SIG-M5 treated with dmso at 0.1 percent for 504 hours (cell line): ENCODE data around the gene GGT5.
"Not testable (repeated sequence)": the region's sequence is repeated elsewhere in the genome, so short reads cannot be mapped to it uniquely, and the experiment has no call there.

Experiments used
- DNase-seq: peaks from one replicate; lab custom pipeline; 2025; ENCODE audit not compliant: unreplicated experiment; lab: John Stamatoyannopoulos, UW

GGT5 gene

DNA sequence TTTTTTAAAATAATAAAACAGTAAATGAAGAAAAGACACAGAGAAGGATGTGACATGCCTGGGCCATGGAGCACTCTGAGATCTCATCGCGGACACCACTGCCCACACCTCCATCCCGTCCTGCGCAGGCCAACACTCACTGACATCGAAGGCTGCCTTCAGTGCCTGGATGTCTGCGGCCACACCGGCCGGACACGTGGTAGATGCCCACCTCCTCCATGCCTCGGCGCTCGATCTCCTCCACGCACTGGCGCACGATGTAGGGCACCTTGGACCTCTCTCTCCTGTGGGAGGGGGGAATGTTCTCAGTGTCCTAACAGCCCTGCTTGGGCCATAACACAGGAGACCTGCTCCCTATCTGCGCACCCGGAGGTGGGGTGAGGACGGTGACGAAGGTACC, 18.6 kb upstream of the GGT5 start:
- not testable (repeated sequence) for DNase-seq

DNA sequence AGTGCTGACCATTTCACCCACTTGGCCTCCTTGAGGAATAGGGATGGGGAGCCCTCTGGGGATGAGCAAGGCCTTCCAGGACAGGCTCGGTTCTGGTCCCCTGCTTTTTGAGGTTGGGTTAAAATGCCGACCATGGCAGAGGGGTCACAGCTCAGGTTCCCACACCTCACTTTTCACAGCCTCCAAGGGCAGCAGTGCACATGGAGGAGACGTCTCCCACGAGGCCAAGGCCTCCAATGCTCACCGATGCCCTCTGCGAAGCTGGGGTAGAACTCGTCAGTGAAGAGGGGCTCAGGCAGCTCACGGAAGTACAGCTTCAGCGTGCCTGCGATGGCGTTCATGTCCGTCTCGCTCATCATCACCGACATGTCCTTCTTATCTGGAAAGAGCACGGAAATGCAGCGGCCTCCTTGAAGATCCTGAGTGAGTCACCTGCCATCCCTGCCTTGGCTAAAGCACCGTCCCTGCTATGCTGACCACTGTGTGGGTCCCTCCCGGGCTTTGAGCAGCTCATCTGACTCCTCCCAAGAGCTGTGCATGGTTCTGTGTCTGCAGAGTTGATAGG, 17.4 kb upstream of the GGT5 start:
- not testable (repeated sequence) for DNase-seq

DNA sequence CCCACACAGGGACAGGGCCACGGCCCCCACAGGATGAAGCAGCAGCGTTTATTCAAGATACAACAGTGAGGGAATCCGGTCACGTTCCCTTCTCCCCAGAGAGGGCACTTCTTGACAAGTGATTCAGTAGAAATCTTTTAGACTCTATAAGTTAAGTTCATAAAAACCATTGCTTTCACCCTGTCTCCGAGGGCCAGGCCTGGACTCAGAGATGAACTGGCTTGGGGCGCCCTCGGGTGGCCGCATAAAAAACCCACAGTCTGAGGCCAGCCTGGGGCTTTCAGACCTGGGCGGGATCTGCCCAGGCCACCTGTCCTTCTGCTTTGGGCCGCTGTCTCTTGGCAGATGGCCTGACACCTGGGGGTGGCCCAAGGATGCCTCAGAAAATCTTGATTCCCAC, 14.6 kb upstream of the GGT5 start:
- DNase-seq = peak; percentile 42

DNA sequence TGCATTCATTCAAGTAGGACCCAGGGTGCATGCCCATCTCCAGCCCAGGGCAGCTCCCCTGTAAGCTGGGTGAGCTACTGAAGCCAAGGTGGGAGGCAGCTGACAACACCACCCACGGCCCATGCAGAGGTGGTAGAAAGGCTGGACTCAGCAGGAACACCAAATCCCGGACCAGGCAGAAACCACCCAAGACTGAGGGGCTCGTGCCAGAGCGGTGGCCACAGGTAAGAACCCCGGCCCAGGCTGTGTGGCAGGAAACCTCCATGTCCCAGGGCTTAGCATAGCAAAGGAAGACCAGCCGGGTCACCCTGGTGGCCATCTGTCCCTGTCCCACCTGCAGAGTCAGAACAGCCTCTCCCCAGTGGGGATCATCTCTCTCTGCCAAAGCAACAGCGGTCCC, 11.9 kb upstream of the GGT5 start:
- not testable (repeated sequence) for DNase-seq

DNA sequence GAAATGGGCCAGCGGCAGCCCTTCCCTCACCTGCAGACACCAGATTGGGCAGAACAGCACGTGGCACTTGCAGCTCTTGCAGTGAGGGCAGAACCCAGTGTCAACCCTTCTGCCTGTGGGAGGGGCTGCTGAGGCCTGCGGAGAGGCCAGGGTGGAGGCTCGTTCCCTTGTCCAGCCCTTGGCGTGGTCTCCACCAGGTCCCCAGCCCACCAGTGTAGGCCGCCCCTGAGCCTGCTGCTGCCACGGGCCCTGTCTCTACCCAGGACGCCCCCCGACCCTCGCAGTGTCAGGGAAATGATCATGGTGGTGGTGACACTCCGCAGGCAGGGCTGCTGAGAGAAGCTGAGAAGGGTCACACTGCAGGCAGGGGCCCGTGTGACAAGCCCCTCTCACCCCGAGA, 11.3 kb upstream of the GGT5 start:
- not testable (repeated sequence) for DNase-seq

DNA sequence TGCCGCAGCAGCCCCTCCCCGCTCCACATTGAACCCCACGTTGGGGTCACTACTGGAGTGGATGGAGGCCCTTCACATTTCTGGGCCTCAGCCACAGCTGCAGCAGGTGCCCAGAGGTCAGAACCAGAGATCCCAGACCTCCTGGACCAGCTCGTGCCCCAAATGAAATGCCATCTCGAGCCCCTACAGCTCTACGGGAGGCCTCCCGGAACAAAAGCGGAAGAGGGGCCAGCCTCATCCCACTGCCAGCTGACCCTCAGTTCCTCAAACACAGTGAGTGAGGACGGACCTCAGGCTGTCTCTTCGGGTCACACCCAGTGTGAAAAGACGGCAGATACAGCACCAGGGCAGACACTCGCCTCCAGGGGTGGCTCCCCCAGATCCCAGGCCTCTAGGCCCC, 8.2 kb upstream of the GGT5 start:
- not testable (repeated sequence) for DNase-seq

DNA sequence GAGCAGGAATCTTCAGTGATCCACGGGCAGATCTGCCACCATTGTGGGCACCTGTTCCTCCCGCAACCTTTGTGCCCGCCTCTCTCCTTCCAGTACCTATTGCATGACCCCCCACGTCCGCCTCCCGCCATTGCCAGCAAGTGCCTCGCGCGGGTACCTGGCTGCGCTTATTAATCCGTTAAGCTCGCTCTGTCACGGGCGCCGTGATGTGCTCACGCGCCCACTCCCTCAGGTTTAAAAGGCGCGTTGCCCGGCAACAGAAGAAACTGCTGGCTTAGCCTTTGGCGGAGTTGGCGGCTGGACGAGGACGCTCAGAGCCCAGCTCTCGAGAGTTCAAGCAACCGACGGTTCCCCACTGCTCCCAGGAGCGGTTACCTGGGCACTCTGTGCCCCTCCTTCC, 6.4 kb upstream of the GGT5 start:
- DNase-seq = not testable (repeated sequence)

DNA sequence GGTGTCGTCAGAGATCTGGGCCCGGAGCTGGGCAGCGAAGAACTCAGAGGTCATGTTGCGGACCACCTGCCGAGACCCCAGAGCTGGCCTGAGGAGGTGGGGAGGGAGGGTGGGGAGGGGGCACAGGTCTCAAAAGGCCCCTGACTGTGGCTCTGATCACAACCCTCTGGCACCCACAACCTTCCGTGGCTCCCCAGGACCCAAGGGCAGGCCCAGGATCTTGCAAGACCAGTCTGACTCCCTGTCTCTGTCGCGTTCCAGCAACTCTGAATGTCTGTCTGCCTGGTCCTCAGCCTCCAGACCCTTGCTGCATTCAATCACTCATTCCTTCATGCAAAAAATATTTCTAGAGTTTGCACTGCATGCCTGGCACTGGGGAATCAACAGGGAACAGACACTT, 4.5 kb upstream of the GGT5 start:
- not testable (repeated sequence) for DNase-seq

DNA sequence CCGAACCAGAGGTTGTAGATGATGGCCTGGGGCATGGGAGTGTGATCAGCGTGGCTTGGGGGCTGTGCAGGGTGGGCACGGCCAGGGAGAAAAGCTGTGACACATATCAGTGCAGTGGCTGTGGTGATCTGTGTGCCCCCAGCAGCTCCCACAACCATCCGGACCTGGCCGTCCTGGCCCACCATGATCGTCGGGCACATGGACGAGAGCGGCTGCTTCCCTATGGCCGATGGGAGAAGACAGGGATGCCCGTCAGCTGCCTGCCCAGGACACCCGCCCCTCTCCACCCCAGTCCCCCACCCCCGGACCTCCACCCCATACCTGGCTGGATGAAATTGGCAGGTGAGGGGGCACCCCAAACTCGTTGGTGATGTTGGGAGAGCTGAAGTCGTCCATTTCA, 3.7 kb upstream of the GGT5 start:
- not testable (repeated sequence) for DNase-seq

DNA sequence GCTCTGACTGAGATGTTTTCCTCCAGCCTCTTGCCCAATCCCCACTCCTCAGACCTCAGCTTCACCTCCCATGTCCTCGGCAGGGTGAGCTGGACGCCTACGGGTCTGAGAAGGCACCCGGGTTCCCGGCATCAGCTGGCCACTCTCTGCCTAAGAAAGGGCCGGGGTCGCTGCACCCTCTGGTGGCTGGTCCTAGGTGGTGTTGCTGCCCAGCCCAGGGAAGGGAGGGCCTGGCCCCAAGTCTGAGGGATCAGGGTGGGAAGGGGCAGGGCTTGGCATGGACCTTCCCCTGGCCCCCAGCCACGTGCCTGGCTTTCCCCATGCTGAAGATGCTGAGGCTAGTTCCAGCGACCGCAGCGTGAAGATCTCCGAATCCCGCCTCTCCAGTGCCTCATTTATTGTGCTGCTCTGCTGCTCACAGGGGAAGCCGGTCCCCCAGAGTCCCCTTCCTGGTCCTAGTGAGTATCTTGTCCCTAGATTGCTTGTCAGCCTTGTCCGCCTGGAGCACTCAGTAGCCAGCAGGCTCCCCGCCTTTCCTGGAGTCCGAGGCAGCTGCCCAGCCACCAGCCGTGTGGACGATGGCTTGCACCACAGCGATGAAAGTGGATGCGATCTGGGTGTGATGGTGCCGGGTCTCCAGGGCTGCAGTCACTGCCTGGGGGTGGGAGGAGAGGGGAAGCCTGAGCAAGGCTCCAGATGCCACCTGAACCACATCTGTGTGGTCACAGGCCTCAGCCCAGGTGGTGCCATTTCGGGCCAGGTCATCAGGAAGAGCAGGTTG, 2.9 kb upstream of the GGT5 start:
- peak; percentile 25 for DNase-seq

DNA sequence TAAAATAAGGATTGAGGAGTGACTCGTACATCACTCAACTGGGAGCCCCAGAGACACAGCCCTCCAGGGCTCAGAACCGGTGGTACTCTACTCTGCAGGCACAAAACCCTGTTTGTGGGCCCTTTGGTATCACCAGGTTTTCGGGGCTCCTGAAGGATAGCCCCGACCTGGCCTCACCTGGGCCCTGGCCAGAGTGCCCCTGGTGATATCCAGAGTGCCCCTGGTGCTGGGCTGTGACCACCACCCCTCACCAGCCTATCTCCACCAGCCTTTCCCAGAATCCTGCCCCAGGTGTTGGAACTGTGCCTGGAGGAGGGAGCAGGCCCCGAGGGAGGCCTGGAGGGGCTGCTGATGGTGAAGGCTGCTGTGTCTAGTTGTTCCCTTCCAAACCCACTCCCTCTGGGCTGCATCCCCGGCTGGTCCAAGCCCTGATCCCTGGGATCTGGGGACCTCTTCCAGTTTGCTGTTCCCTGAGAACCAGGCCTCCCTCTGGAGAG, 2.2 kb upstream of the GGT5 start:
- DNase-seq = no peak

DNA sequence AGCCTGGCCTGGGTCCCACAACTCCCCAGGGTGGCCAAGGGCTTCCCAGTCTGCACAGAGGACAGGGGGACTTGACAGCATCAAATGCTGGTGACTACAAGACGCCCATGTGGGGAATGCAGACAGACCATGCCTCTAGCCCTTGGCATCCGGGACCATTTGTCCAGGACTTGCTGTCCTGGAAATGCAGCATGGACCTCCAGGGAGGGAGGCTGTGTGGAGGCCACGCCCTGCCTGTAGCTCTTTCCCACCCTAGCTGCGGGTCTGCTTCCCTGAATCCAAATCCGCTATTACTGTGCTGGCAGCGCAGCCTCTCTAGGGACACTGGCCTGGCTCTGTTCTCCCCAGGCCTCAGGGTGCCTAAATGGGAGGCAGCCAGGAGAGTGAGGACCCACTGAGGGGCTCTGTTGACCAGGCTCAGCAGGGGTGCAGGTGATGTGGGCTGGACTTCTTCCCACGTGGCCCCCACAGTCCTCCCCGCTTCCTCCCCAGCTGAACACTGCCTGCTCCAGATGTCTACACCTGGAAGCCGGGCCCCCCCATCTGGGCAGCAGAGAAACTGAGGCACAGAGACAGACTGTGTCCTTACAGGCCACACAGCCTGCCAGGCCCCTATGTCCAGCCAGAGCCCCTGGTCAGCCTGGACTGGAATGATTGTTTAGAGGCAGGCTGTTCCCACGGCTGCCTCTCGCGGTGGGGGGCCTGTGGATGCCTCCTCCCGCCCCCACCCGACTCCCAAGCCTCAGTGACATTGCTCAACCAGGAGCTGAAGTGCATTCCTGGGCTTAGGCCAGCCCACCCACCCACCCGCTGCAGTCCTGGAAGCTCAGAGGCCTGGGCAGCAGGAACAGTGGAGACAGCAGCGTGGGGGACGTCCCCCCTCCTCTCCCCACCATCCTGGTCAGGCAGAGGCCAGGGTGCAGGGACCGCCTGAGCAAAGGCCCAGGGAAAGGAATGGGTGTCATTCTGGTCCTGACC, 991 bp upstream of the GGT5 start:
- DNase-seq = not testable (repeated sequence)

DNA sequence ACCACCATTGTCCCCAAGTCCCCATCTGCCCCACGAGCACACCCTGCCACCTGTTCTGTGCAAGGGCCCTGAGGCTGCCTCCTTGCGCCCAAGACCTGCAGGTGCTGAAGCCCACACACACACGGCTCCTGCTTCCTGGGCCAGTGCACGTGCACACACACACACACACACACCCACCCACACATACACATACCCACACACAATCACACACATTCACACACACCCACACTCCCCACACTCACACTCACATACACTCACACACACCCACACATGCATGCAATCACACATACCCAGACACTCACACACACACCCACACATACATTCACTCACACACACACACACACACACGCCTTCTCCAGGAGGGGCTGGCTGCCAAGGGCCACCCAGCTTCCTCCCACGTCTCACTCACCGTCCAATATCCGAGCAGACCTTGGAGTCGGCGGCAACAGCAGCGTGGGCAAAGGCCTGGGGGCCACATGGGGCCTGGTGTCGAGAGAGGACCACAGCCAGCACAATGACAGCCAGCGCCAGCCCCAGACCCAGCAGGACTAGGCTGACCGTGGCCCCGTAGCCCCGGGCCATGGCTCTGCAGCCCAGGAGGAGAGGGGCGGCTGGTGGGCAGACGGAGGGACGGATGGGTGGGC, 616 bp downstream of the GGT5 start:
- DNase-seq = no peak

DNA sequence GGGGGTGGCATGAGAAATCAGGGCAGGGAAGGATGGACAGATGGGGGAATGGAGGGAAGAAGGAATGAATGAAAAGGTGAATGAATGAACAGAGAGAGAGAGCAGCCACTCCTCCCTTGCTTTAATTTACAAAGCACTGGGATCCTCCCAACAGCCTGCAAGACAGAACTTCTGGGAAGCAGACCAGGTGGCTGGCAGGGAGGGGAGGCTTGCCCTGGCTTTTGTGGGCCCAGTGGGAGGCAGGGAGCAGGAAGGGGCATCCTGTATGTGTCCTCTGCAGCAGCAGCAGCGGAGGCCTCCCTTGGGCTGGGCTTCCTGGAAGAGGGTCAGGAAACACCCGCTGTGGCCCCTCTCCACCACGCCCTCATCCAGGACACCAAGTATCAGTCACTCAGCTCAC, 1.5 kb downstream of the GGT5 start:
- not testable (repeated sequence) for DNase-seq

DNA sequence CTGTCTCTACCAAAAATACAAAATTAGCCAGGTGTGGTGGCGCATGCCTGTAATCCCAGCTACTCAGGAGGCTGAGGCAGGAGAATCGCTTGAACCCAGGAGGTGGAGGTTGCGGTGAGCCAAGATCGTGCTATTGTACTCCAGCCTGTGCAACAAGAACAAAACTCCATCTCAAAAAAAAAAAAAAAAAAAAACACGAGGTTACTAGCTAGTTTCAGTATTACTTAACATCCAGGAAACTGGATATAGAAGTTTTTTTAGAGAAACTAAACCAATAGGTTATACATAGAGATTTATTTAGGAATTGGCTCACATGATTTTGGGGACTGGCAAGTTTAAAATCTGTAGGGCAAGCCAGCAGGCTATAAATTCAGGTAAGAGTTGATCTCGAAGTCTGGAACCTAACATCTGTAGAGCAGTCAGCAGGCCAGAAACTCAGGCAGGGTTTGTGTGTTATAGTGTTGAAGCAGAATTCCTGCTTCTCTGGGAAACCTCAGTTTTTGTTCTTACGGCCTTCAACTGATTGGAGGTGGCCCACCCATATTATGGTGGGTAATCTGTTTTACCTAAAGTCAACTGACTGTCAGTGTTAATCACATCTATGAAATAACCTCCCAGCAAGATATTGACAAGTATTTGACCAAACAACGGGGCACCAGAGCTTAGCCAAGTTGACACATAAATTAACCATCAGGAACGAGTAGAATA, 3.7 kb downstream of the GGT5 start:
- DNase-seq = not testable (repeated sequence)

DNA sequence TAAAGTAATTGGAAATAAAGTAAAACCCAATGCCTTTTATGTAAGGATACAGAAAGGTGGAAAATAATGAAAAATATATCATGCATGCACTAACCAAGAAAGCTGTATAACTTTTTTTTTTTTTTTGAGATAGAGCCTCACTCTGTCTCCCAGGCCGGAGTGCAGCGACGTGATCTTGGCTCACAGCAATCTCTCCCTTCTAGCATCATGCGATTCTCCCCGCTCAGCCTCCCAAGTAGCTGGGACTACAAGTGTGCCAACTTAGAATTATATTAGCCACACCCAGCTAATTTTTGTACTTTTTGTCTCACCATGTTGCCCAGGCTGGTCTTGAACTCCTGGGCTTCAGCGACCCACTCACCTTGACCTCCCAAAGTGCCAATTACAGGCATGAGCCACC, 4.5 kb downstream of the GGT5 start:
- no peak for DNase-seq

DNA sequence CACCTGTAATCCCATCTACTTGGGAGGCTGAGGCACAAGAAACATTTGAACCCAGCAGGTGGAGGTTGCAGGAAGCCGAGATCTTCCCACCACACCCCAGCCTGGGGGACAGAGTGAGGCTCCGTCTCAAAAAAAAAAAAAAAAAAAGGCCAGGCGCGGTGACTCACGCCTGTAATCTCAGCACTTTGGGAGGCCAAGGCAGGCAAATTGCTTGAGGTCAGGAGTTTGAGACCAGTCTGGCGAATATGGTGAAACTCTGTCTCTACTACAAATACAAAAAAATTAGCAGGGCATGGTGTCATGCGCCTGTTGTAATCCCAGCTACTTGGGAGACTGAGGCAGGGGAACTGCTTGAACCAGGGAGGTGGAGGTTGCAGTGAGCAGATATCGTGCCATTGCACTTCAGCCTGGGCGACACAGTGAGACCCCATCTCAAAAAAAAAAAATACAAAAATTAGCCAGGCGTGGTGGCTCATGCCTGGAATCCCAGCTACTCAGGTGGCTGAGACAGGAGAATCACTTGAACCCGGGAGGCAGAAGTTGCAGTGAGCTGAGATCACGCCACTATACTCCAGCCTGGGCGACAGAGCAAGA, 6.7 kb downstream of the GGT5 start:
- DNase-seq = not testable (repeated sequence)

DNA sequence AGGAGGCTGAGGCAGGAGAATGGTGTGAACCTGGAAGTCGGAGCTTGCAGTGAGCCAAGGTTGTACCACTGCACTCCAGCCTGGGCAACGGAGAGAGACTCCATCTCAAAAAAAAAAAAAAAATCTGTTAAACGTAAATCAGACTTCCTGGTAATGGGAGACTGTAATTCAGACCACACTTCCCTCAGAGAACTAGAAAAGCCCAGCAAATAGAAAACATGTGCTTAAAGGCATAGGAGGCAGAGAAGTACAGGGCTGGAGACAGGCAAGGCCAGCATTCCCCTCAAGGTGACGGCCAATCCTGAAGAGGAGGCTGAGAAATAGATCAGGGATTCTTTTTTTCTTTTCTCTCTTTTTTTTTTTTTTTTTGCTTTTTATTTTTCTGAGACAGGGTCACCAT, 8.2 kb downstream of the GGT5 start:
- DNase-seq = no peak

DNA sequence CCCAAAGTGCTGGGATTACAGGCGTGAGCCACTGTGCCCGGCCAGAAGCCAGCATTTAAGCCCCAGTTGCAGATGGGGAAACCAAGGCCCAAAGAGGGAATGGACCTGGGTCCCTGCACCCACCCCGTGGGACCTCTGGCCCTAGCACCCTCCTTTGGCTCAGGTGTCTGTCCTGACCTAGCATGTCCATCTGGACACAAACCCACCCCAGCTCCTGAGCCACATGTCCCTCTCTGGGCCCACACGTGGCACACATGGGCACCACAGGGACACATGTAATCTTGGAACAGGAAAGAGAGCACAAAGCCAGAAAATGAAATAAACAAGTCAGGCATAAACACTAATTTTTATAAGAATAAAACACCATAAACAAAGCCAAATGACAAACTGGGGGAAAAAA, 9.6 kb downstream of the GGT5 start:
- DNase-seq = no peak

DNA sequence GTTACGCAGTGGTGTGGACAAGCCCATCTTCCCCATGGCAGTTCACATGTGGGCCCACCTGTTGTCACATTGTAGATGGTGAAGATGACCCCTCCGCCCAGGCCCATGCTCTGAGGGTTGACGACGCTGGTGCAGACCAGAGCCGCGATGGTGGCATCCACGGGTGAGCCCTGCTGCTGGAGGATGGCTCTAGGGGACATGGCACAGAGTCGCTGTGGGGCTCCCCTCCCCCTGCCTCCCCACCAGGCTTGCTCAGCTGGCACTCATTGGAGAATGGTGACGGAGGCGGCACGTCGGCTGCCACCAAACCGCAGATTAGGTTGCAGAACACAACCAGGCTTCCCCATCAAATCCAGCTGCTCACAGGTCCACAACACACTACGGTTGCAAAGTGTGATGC, 11.1 kb downstream of the GGT5 start:
- DNase-seq = no peak
